ENCODE measurements around the gene DCAF7.

The DCAF7 gene

DNA sequence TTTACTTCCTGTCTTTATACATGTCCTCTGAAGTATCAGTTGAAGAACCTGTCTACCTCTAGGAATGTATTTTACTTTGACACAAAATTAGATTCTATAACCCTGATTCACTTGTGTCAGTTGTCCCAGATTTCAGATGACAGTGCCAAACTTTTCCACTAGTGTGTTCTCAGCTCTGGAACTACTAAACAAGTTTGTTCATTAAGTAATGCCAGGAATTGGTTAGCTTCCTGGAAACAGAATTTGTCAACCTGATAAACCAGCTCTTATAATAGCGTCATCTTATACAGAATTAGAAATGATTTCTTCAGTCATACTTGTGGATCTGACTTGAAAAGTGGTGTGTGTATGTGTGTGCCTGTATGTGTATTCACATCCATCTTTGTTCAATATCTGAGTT, 79.3 kb downstream of the DCAF7 start:
- peaks cover 62% of the 10 kb centered on the region for H3K79me2 ChIP-seq (ENCODE audit: control insufficient read depth, low read length)
- H3K4me3 ChIP-seq (ENCODE audit: low read length): no peak overlapping the region
- no peak overlapping the region for H3K27ac ChIP-seq (ENCODE audit: low read depth, low read length)
- H3K27me3 ChIP-seq (ENCODE audit: control insufficient read depth, low read length): no peaks in the 10 kb centered on the region
- H3K4me2 ChIP-seq (ENCODE audit: low read length): no peak overlapping the region
- H3K4me1 ChIP-seq (ENCODE audit: control insufficient read depth, low read length): peaks cover 8% of the 10 kb centered on the region
- no peaks in the 10 kb centered on the region for H3K9me2 ChIP-seq (replicated peaks; ENCODE audit: control insufficient read depth, low read length)
- no peak for TF ChIP-seq EZH2phosphoT487 (IDR thresholded peaks at IDR 0.05; ENCODE audit: borderline replicate concordance, low read length)
- TF ChIP-seq, protein P1, sequence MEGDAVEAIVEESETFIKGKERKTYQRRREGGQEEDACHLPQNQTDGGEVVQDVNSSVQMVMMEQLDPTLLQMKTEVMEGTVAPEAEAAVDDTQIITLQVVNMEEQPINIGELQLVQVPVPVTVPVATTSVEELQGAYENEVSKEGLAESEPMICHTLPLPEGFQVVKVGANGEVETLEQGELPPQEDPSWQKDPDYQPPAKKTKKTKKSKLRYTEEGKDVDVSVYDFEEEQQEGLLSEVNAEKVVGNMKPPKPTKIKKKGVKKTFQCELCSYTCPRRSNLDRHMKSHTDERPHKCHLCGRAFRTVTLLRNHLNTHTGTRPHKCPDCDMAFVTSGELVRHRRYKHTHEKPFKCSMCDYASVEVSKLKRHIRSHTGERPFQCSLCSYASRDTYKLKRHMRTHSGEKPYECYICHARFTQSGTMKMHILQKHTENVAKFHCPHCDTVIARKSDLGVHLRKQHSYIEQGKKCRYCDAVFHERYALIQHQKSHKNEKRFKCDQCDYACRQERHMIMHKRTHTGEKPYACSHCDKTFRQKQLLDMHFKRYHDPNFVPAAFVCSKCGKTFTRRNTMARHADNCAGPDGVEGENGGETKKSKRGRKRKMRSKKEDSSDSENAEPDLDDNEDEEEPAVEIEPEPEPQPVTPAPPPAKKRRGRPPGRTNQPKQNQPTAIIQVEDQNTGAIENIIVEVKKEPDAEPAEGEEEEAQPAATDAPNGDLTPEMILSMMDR (IDR thresholded peaks at IDR 0.05; ENCODE audit: low read depth, low read length, poor library complexity, severe bottlenecking): no peak
- H3F3A ChIP-seq (ENCODE audit: control insufficient read depth, insufficient read depth): no peaks in the 10 kb centered on the region
- H4K20me1 ChIP-seq (ENCODE audit: control insufficient read depth, insufficient read depth, low read depth, low read length): peaks cover 8% of the 10 kb centered on the region; the same call in 1 of the 2 replicates
- no peaks in the 10 kb centered on the region for H3K9me3 ChIP-seq (ENCODE audit: control insufficient read depth, insufficient read depth, low read length)
- H3K36me3 ChIP-seq (ENCODE audit: control insufficient read depth, low read length): peaks cover 25% of the 10 kb centered on the region

DNA sequence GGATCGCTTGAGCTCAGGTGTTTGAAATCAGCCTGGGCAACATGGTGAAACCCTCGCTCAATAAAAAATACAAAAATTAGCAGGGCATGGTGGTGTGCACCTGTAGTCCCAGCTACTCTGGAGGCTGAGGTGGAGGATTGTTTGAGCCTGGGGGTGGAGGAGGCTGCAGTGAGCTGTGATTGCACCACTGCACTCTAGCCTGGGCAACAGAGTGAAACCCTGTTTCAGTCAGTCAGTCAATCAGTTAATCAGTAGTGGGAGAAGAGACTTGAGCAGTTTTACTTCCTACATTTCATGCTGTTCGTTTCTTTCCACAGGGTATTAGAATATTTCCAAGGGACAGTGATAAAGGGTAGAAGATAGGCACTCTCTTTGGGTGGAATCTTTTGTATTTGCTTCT, 80.8 kb downstream of the DCAF7 start:
- peaks cover 28% of the 10 kb centered on the region for H3K36me3 ChIP-seq (ENCODE audit: control insufficient read depth, low read length)
- H3K4me2 ChIP-seq (ENCODE audit: low read length): no peak overlapping the region
- TF ChIP-seq, protein P1 (IDR thresholded peaks at IDR 0.05; ENCODE audit: low read depth, low read length, poor library complexity, severe bottlenecking): no peak
- no peak for TF ChIP-seq EZH2phosphoT487 (IDR thresholded peaks at IDR 0.05; ENCODE audit: borderline replicate concordance, low read length)
- no peaks in the 10 kb centered on the region for H3K27me3 ChIP-seq (ENCODE audit: control insufficient read depth, low read length)
- H3K27ac ChIP-seq (ENCODE audit: low read depth, low read length): no peak overlapping the region
- H3K4me3 ChIP-seq (ENCODE audit: low read length): no peak overlapping the region
- no peaks in the 10 kb centered on the region for H3F3A ChIP-seq (ENCODE audit: control insufficient read depth, insufficient read depth)
- H3K9me2 ChIP-seq (replicated peaks; ENCODE audit: control insufficient read depth, low read length): no peaks in the 10 kb centered on the region
- H4K20me1 ChIP-seq (ENCODE audit: control insufficient read depth, insufficient read depth, low read depth, low read length): 0 out of 2 replicates have a peak, but pooled peaks cover 7% of the 10 kb centered on the region
- H3K79me2 ChIP-seq (ENCODE audit: control insufficient read depth, low read length): peaks cover 48% of the 10 kb centered on the region
- no peaks in the 10 kb centered on the region for H3K9me3 ChIP-seq (ENCODE audit: control insufficient read depth, insufficient read depth, low read length)
- no peaks in the 10 kb centered on the region for H3K4me1 ChIP-seq (ENCODE audit: control insufficient read depth, low read length)

DNA sequence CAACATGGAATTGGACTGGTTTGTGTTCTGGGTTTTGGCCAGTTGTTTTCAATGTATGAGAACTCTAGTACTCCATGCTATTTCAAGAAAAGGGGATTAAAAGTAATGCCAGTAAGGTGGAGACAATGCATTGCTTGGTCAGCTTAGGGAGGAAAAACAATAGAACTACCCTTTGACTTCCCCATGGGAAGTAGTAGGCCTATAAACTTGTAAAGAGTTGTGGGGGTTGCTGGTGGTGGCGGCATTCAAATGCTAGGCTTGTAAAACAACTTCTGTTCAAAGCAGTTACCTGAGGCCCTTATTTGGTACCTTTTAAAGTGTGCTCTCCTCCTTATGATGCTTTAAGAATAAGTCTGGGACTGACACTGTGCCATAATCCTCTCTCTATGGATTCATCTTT, 81.3 kb downstream of the DCAF7 start:
- no peak overlapping the region for H3K4me3 ChIP-seq (ENCODE audit: low read length)
- 0 out of 2 replicates have a peak, but pooled peaks cover 7% of the 10 kb centered on the region for H4K20me1 ChIP-seq (ENCODE audit: control insufficient read depth, insufficient read depth, low read depth, low read length)
- TF ChIP-seq EZH2phosphoT487 (IDR thresholded peaks at IDR 0.05; ENCODE audit: borderline replicate concordance, low read length): no peak
- TF ChIP-seq, protein P1 (IDR thresholded peaks at IDR 0.05; ENCODE audit: low read depth, low read length, poor library complexity, severe bottlenecking): no peak
- peaks cover 34% of the 10 kb centered on the region for H3K36me3 ChIP-seq (ENCODE audit: control insufficient read depth, low read length)
- no peak overlapping the region for H3K27ac ChIP-seq (ENCODE audit: low read depth, low read length)
- no peaks in the 10 kb centered on the region for H3K27me3 ChIP-seq (ENCODE audit: control insufficient read depth, low read length)
- no peak overlapping the region for H3K4me2 ChIP-seq (ENCODE audit: low read length)
- no peaks in the 10 kb centered on the region for H3K9me2 ChIP-seq (replicated peaks; ENCODE audit: control insufficient read depth, low read length)
- no peaks in the 10 kb centered on the region for H3K4me1 ChIP-seq (ENCODE audit: control insufficient read depth, low read length)
- no peaks in the 10 kb centered on the region for H3K9me3 ChIP-seq (ENCODE audit: control insufficient read depth, insufficient read depth, low read length)
- peaks cover 42% of the 10 kb centered on the region for H3K79me2 ChIP-seq (ENCODE audit: control insufficient read depth, low read length)
- no peaks in the 10 kb centered on the region for H3F3A ChIP-seq (ENCODE audit: control insufficient read depth, insufficient read depth)
